ENCODE measurements around the gene BPIFB3.

DNA sequence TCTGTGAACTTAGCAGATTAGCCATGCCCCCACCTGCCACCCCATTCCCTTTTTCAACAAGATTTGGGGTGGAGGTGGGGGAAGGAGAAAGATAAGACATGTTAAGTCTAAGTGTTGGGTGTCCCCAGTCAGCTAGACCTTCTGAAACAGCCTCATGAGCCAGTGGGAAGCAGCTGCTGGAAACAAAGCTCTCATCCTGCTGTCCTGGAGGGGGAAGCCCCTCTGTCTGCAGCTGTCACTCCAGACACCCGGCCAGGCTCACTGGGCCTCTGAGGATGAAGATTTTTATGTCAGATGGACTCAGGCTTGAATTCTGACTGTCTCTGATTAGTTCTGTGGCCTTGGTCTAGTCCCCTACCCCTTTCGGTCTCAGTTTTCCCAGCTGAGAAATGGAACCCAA, 1.1 kb downstream of the BPIFB3 start:
- TF ChIP-seq, protein P1, sequence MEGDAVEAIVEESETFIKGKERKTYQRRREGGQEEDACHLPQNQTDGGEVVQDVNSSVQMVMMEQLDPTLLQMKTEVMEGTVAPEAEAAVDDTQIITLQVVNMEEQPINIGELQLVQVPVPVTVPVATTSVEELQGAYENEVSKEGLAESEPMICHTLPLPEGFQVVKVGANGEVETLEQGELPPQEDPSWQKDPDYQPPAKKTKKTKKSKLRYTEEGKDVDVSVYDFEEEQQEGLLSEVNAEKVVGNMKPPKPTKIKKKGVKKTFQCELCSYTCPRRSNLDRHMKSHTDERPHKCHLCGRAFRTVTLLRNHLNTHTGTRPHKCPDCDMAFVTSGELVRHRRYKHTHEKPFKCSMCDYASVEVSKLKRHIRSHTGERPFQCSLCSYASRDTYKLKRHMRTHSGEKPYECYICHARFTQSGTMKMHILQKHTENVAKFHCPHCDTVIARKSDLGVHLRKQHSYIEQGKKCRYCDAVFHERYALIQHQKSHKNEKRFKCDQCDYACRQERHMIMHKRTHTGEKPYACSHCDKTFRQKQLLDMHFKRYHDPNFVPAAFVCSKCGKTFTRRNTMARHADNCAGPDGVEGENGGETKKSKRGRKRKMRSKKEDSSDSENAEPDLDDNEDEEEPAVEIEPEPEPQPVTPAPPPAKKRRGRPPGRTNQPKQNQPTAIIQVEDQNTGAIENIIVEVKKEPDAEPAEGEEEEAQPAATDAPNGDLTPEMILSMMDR (conservative IDR thresholded peaks at IDR 0.05) = no peak
- TF ChIP-seq ZFX (IDR thresholded peaks at IDR 0.05) = no peak
